Nephron progenitor cell (in vitro differentiated cells): ENCODE data around the gene IKBKG.
A peak's percentile ranks its signal among the peaks of the same experiment; 100 is the strongest.
"Not testable (repeated sequence)": the region's sequence is repeated elsewhere in the genome, so short reads cannot be mapped to it uniquely, and the experiment has no call there.

Source experiments
- DNase-seq: peaks from one replicate; pipeline ENCODE4 v3.0.0; 2021
- H3K27ac Mint-ChIP-seq: 2 replicates; pipeline ENCODE4 v1.8.0; 2021; ENCODE audit warnings: mild to moderate bottlenecking, moderate library complexity, mixed read lengths
- H3K27me3 Mint-ChIP-seq: 2 replicates; pipeline ENCODE4 v1.8.0; 2021; ENCODE audit warnings: mild to moderate bottlenecking, low read depth, mixed read lengths; ENCODE audit not compliant: poor library complexity
- H3K36me3 Mint-ChIP-seq: 2 replicates; pipeline ENCODE4 v1.8.0; 2021; ENCODE audit warnings: low read depth, mixed read lengths
- H3K4me1 Mint-ChIP-seq: 2 replicates; pipeline ENCODE4 v1.8.0; 2021; ENCODE audit warnings: mixed read lengths
- H3K4me3 Mint-ChIP-seq: 2 replicates; pipeline ENCODE4 v1.8.0; 2021; ENCODE audit warnings: mild to moderate bottlenecking, moderate library complexity, mixed read lengths
- H3K9me3 Mint-ChIP-seq: 2 replicates; pipeline ENCODE4 v1.8.0; 2021; ENCODE audit warnings: mild to moderate bottlenecking, moderate library complexity, mixed read lengths
- CTCF ChIP-seq: fragments of 200-600 bp; sonication (generic); IDR thresholded peaks from 2 replicates; pipeline ENCODE4 v1.5.0; 2021; ENCODE audit warnings: antibody characterized with exemption

Gene IKBKG

GRCh38 chrX:154548028-154548316 is 552 bp downstream of the IKBKG start:
- Mint-ChIP-seq H3K36me3 (peaks cover 8% of the 10 kb centered on the region), H3K27me3 (no peaks in the 10 kb centered on the region), H3K9me3 (peaks cover 57% of the 10 kb centered on the region), H3K27ac (peak overlapping the region; percentile 97), H3K4me1 (peaks cover 39% of the 10 kb centered on the region), H3K4me3 (peak overlapping the region; percentile 87)
- no peak for DNase-seq
- no peak for TF ChIP-seq CTCF

- Mint-ChIP-seq H3K4me3 (peak overlapping the region; percentile 49), H3K36me3 (peaks cover 13% of the 10 kb centered on the region), H3K4me1 (peaks cover 40% of the 10 kb centered on the region), H3K27me3 (peaks cover 4% of the 10 kb centered on the region), H3K9me3 (peaks cover 68% of the 10 kb centered on the region), H3K27ac (no peak overlapping the region)
- no peak for DNase-seq
- TF ChIP-seq CTCF: no peak
Observed at GRCh38 chrX:154549766-154550165, 2.3 kb downstream of the IKBKG start.

GRCh38 chrX:154552112-154552806 is 4.8 kb downstream of the IKBKG start:
- not testable (repeated sequence) for H3K27ac Mint-ChIP-seq, H3K27me3 Mint-ChIP-seq, DNase-seq, H3K4me3 Mint-ChIP-seq
- peaks cover 60% of the 10 kb centered on the region for H3K9me3 Mint-ChIP-seq
- peaks cover 23% of the 10 kb centered on the region for H3K4me1 Mint-ChIP-seq
- peaks cover 17% of the 10 kb centered on the region for H3K36me3 Mint-ChIP-seq

GRCh38 chrX:154558060-154558690 is 10.8 kb downstream of the IKBKG start:
- not testable (repeated sequence) for H3K27ac Mint-ChIP-seq, H3K4me3 Mint-ChIP-seq, H3K36me3 Mint-ChIP-seq, DNase-seq, H3K27me3 Mint-ChIP-seq, H3K4me1 Mint-ChIP-seq
- H3K9me3 Mint-ChIP-seq: peaks cover 24% of the 10 kb centered on the region

- not testable (repeated sequence) for H3K36me3 Mint-ChIP-seq, H3K4me3 Mint-ChIP-seq, H3K27ac Mint-ChIP-seq, DNase-seq, H3K4me1 Mint-ChIP-seq, H3K27me3 Mint-ChIP-seq
- H3K9me3 Mint-ChIP-seq: peaks cover 17% of the 10 kb centered on the region
Observed at GRCh38 chrX:154558896-154559295, 11.5 kb downstream of the IKBKG start.

- DNase-seq, H3K27ac Mint-ChIP-seq, H3K36me3 Mint-ChIP-seq, H3K9me3 Mint-ChIP-seq, H3K27me3 Mint-ChIP-seq, H3K4me3 Mint-ChIP-seq, H3K4me1 Mint-ChIP-seq: not testable (repeated sequence)
Observed at GRCh38 chrX:154560326-154560725, 12.9 kb downstream of the IKBKG start.

- H3K36me3 Mint-ChIP-seq, H3K4me3 Mint-ChIP-seq, H3K27me3 Mint-ChIP-seq, DNase-seq, H3K9me3 Mint-ChIP-seq, H3K27ac Mint-ChIP-seq, H3K4me1 Mint-ChIP-seq: not testable (repeated sequence)
Observed at GRCh38 chrX:154562295-154562694, 14.9 kb downstream of the IKBKG start.

- not testable (repeated sequence) for H3K9me3 Mint-ChIP-seq, H3K4me3 Mint-ChIP-seq, DNase-seq, H3K27me3 Mint-ChIP-seq, H3K4me1 Mint-ChIP-seq, H3K27ac Mint-ChIP-seq, H3K36me3 Mint-ChIP-seq
Observed at GRCh38 chrX:154570361-154570760, 22.9 kb downstream of the IKBKG start.

GRCh38 chrX:154573061-154573460 is 25.6 kb downstream of the IKBKG start:
- not testable (repeated sequence) for H3K27ac Mint-ChIP-seq, H3K4me3 Mint-ChIP-seq, H3K27me3 Mint-ChIP-seq, DNase-seq, H3K36me3 Mint-ChIP-seq, H3K9me3 Mint-ChIP-seq, H3K4me1 Mint-ChIP-seq

- H3K9me3 Mint-ChIP-seq, DNase-seq, H3K36me3 Mint-ChIP-seq, H3K27ac Mint-ChIP-seq, H3K4me3 Mint-ChIP-seq, H3K27me3 Mint-ChIP-seq, H3K4me1 Mint-ChIP-seq: not testable (repeated sequence)
Observed at GRCh38 chrX:154575076-154575475, 27.7 kb downstream of the IKBKG start.

- not testable (repeated sequence) for H3K9me3 Mint-ChIP-seq, H3K36me3 Mint-ChIP-seq, H3K27ac Mint-ChIP-seq, DNase-seq, H3K4me1 Mint-ChIP-seq, H3K27me3 Mint-ChIP-seq, H3K4me3 Mint-ChIP-seq
Observed at GRCh38 chrX:154582994-154583393, 35.6 kb downstream of the IKBKG start.

GRCh38 chrX:154584585-154585183 is 37.3 kb downstream of the IKBKG start, which contains the start of gene CTAG1A:
Gene CTAG1A, plus strand, starts transcription at chrX:154585133. Its CDS starts 74 bp downstream, at chrX:154585207.
- DNase-seq, H3K36me3 Mint-ChIP-seq, H3K4me3 Mint-ChIP-seq, H3K27me3 Mint-ChIP-seq, H3K27ac Mint-ChIP-seq, H3K9me3 Mint-ChIP-seq, H3K4me1 Mint-ChIP-seq: not testable (repeated sequence)

GRCh38 chrX:154590415-154590814 is 43.0 kb downstream of the IKBKG start:
- H3K4me3 Mint-ChIP-seq, DNase-seq, H3K4me1 Mint-ChIP-seq, H3K27me3 Mint-ChIP-seq, H3K36me3 Mint-ChIP-seq, H3K27ac Mint-ChIP-seq: not testable (repeated sequence)
- H3K9me3 Mint-ChIP-seq: peaks cover 40% of the 10 kb centered on the region
